ENCODE measurements around the gene SNAP23.

Gene SNAP23

GRCh38 chr15:42456531-42456930 is 38.9 kb upstream of the SNAP23 start:
- DNase-seq (ENCODE audit: extremely low spot score), result no peak
- ChIA-PET POLR2A (no interaction called here), CTCF (interaction anchor here (1.1 kb wide), 1 partner anchor 17 kb away, joined by 4 read pairs; no protein-coding TSS in a partner anchor)
- TF ChIP-seq CTCF (IDR thresholded peaks at IDR 0.05; ENCODE audit: control extremely low read depth, extremely low read depth, low read depth, missing control alignments), result no peak

DNA sequence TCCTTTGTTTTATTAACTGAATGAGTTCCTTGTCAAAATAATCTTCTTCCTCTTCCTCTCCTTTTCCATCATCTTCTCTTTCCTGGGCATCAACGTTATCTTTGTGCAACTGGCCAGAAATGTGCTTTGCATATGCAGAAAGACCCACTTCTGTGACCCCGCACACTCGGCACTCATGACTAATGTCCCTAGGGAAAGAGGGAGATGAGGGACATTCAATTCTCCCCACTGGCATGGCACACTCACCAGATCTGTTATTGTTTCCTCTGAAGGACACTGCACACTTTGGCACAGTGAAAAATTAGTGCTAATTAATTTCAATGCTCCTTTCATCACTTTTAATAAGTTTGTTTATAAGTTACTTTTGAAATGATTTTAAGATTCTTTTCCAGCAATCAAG is 38.5 kb upstream of the SNAP23 start:
- no peak for DNase-seq (ENCODE audit: extremely low spot score)
- CTCF ChIA-PET, result interaction anchor here (1.1 to 2.3 kb wide), 3 partner anchors 12 to 18 kb away, joined by 3 to 6 read pairs (median 4); no protein-coding TSS in a partner anchor
- POLR2A ChIA-PET, result no interaction called here
- TF ChIP-seq CTCF (IDR thresholded peaks at IDR 0.05; ENCODE audit: control extremely low read depth, extremely low read depth, low read depth, missing control alignments), result no peak

DNA sequence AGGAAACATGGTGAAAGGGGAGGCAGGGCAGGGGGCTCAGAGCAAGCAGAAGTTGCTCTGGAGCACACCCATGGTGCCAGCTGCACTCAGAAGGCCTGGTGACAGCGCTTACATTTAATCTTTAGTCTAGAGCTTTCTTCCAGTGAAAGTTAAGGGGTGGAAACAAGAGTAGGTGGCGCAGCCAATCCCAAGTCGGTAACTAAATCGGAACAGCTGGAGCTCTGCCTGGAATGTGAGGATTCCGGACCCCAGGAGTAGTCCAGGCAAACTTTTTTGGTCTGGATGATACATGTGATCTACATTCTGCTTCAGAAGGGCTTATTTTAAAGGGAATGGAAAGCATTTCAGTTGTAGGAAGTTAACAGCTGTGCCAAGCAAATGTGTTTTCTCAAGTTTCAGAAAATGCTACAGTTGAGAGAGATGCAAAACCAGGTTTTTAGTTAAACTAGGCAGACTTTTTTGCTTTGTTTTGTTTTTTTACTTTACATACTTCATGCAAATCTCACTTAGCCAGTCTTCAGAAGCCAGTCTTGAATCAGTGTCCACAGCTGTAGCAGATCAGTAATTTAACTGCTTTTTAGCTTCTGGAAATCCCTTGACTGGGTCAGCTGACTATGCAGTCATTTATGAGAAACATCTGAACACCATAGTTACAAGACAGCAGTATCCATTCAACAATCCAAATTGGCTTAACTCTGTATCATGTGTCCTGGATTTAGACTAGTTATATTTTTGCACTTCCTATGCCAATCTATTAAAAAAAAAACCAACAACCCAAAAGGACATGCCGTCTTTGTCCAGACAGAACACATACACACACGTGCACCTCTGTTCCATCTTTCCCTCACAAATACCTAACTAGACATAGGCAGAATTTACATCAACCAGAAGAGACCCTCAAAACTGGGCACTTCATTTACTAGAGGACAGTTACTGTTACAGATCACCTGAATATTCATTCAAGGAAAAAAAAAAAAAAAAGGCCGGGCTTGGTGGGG is 37.7 kb upstream of the SNAP23 start:
- TF ChIP-seq CTCF (IDR thresholded peaks at IDR 0.05; ENCODE audit: control extremely low read depth, extremely low read depth, low read depth, missing control alignments), result no peak
- CTCF ChIA-PET, result interaction anchor here (1.4 to 2.3 kb wide), 4 partner anchors 13 to 33 kb away, joined by 3 to 6 read pairs (median 4); partner anchors contain the start of gene ZNF106
- POLR2A ChIA-PET, result no interaction called here
- peak; percentile 42 for DNase-seq (ENCODE audit: extremely low spot score)

DNA sequence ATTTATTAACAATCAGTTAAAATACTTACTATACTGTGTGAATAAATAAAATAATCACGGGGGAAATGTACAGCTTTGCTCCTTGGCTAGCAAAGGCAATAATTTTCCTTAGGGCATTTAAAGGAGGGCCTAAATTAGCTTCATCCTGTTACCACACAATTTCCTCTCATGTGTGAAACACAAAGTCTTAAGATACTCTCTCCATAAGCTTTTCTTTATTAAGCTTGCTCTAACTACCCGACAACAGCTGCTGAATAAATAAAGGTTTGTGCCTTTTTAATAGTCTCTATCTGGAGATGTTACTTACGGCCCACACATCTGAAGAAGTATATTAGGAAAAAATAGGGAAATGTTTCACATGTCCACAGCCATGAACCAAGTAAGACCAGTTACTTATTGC is 34.2 kb upstream of the SNAP23 start:
- ChIA-PET POLR2A (no interaction called here), CTCF (interaction anchor here (1.3 to 1.7 kb wide), 2 partner anchors 11 to 19 kb away, joined by 4 to 8 read pairs; no protein-coding TSS in a partner anchor)
- TF ChIP-seq CTCF (IDR thresholded peaks at IDR 0.05; ENCODE audit: control extremely low read depth, extremely low read depth, low read depth, missing control alignments), result no peak
- no peak for DNase-seq (ENCODE audit: extremely low spot score)

GRCh38 chr15:42465520-42466259 is 29.7 kb upstream of the SNAP23 start:
- DNase-seq (ENCODE audit: extremely low spot score), result no peak
- POLR2A ChIA-PET, result no interaction called here
- CTCF ChIA-PET, result interaction anchor here (1.3 to 1.5 kb wide), 2 partner anchors 19 to 186 kb away, joined by 3 to 4 read pairs; no protein-coding TSS in a partner anchor
- TF ChIP-seq CTCF (IDR thresholded peaks at IDR 0.05; ENCODE audit: control extremely low read depth, extremely low read depth, low read depth, missing control alignments), result no peak

DNA sequence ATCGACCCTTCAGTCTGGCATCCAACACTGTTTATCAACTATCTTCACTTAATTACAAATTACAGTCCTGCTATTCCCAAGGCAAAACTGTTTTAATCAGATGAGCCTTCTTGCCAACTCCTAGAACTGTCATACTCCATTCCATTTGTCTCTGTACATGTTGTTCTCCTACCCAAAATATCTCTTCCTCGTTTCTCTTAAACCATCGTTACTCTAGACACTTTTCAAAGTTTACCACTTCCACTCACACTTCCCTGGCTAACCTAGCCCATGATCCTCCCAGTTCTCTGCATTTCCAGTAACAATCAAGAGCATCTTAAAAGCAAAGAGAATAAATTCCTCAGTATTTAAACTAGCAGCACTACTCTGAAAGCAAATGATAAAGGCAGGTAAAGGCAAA is 24.4 kb upstream of the SNAP23 start:
- DNase-seq (ENCODE audit: extremely low spot score), result no peak
- POLR2A ChIA-PET, result interaction anchor here (0.6 kb wide), 1 partner anchor 37 kb away, joined by 4 read pairs; no protein-coding TSS in a partner anchor
- TF ChIP-seq CTCF (IDR thresholded peaks at IDR 0.05; ENCODE audit: control extremely low read depth, extremely low read depth, low read depth, missing control alignments), result no peak
- CTCF ChIA-PET, result interaction anchor here (0.7 to 2.3 kb wide), 10 partner anchors 9 to 401 kb away, joined by 3 to 35 read pairs (median 3); no protein-coding TSS in a partner anchor
